Activated naive CD4-positive, alpha-beta T cell treated with anti-CD3 and anti-CD28 coated beads, Interleukin-2, amount 50 U/mL, for 72 hours (primary cell): ENCODE measurements around the gene CDC42EP3. TPM values are rescaled to one million over a fixed set of nuclear protein-coding genes. Genes with fewer than 3 reads are reported as not detected.

Experiments
- ATAC-seq, 2 donors: fragments of 150-1000 bp; cut with Tn5 transposase; 2 replicates each; pipeline ENCODE4 v1.10.0; 2021; ENCODE audit warnings: mild to moderate bottlenecking in 2 of 2, moderate library complexity in 2 of 2
- DNase-seq, 2 donors: peaks; one replicate each; pipeline ENCODE4 v3.0.0; 2021 to 2022; ENCODE audit warnings: low spot score in 2 of 2
- H3K27ac Mint-ChIP-seq, 2 donors: one replicate each; pipeline ENCODE4 v1.8.0; 2022; ENCODE audit warnings: mild to moderate bottlenecking in 2 of 2, mixed read lengths in 2 of 2
- H3K36me3 Mint-ChIP-seq, 2 donors: one replicate each; pipeline ENCODE4 v1.8.0; 2022; ENCODE audit warnings: mixed read lengths in 2 of 2
- H3K9me3 Mint-ChIP-seq, 2 donors: one replicate each; pipeline ENCODE4 v1.8.0; 2022; ENCODE audit warnings: mixed read lengths in 2 of 2
- total RNA-seq, 2 donors: library from RNA; stranded (reverse); gene quantifications; one replicate each; pipeline ENCODE4 v1.2.3, GENCODE V29; 2022

CDC42EP3 gene, protein sequence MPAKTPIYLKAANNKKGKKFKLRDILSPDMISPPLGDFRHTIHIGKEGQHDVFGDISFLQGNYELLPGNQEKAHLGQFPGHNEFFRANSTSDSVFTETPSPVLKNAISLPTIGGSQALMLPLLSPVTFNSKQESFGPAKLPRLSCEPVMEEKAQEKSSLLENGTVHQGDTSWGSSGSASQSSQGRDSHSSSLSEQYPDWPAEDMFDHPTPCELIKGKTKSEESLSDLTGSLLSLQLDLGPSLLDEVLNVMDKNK
- total RNA-seq: 10 to 100 TPM; 11.1 to 12.5 TPM

DNA sequence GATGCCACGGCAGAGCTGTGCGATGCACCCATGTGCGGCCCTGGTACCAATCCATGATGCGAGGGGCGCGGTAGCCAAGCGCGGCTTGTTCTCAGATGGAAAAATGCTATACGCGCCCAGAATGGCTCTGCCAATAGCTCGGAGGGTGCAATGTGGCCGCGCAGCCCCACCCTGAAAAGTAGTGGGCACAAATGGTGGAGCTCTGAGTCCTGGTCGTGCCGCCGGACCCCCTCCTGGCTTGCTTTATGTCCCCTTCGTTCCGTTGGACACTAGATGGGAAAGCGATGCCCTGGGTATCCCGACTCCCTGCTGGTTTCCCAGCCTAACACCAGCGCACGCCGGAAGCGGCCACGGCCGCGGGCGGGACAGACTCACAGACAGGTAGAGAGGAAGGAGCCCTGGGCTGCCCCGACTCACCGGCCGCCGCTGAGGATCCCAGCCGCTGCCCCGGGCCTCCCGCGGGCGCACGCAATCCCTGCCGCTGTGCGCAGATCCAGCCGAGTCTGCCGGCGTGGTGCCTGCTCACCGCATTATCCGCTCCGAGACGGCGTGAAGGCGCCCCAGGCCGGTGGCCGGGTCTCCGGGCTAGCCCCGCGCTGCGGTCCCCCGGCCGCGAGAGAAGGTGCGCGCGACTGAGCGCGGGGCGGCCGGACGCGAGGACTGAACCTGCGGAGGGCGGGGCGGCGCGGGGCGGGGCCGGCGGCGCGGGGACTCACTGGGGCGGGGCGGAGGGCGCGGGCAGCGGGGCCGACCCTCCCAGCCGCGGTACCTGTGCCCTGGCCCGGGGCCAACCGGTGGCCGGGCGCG lies at the start of gene CDC42EP3:
TSS of gene CDC42EP3 (minus strand) at position 634 of the 807 bp plus-strand sequence. CDS start 25,055 bp downstream, outside the sequence.
- Mint-ChIP-seq H3K9me3 (no peaks in the 10 kb centered on the region), H3K36me3 (peaks cover 8 to 19% of the 10 kb centered on the region in 2 donors), H3K27ac (peak within 1 kb of the TSS; percentile 86 to 92)
- ATAC-seq (peak; percentile 78 to 84), DNase-seq (peak; percentile 70 to 79)

DNA sequence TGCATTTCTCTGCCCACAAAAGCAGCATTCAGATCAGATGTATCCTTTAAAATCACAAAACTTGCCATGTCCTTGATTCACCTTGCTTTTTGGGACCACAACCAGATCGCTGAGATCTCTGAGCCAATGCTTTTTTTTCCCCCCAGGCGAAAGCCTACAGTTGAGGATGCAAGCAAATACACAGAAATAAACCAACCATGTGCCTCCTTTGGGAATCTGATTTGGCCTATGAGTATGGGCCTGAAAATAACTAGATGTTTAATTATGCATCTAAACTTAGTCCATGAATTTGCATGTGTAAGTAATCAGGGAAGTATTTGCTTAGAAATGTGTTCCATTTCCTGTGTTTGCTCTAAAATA lies 49.7 kb upstream of the CDC42EP3 start:
- no peak overlapping the region for H3K27ac Mint-ChIP-seq
- ATAC-seq (no peak), DNase-seq (no peak)
- peaks cover 7 to 9% of the 10 kb centered on the region in 2 donors for H3K9me3 Mint-ChIP-seq
- H3K36me3 Mint-ChIP-seq: peaks cover 5 to 10% of the 10 kb centered on the region in 2 donors

- no peak overlapping the region for H3K27ac Mint-ChIP-seq
- H3K9me3 Mint-ChIP-seq: peaks cover 8 to 12% of the 10 kb centered on the region in 2 donors
- no peak for DNase-seq
- peaks cover 5 to 16% of the 10 kb centered on the region in 2 donors for H3K36me3 Mint-ChIP-seq
- ATAC-seq: no peak
These were observed 49.2 kb upstream of the CDC42EP3 start for GRCh38 chr2:37720533-37721200.

GRCh38 chr2:37718515-37719161 lies 47.2 kb upstream of the CDC42EP3 start:
- Mint-ChIP-seq H3K9me3 (peaks cover 13 to 27% of the 10 kb centered on the region in 2 donors), H3K36me3 (peaks cover 5 to 31% of the 10 kb centered on the region in 2 donors), H3K27ac (no peak overlapping the region)
- ATAC-seq: no peak
- no peak for DNase-seq

- DNase-seq: no peak
- Mint-ChIP-seq H3K36me3 (peaks cover 0 to 24% of the 10 kb centered on the region in 2 donors), H3K9me3 (peaks cover 9 to 26% of the 10 kb centered on the region in 2 donors), H3K27ac (no peak overlapping the region)
- peak; percentile 80 to 90 for ATAC-seq
These were observed 41.8 kb upstream of the CDC42EP3 start for GRCh38 chr2:37713258-37713700.

- ATAC-seq (no peak), DNase-seq (no peak)
- Mint-ChIP-seq H3K9me3 (peaks cover 9 to 26% of the 10 kb centered on the region in 2 donors), H3K36me3 (peaks cover 0 to 24% of the 10 kb centered on the region in 2 donors), H3K27ac (no peak overlapping the region)
These were observed 40.4 kb upstream of the CDC42EP3 start for GRCh38 chr2:37711831-37712230.

GRCh38 chr2:37711308-37711731 lies 39.9 kb upstream of the CDC42EP3 start:
- ATAC-seq (peak; percentile 40 to 54), DNase-seq (no peak)
- Mint-ChIP-seq H3K27ac (no peak overlapping the region), H3K36me3 (peaks cover 0 to 22% of the 10 kb centered on the region in 2 donors), H3K9me3 (peaks cover 7 to 24% of the 10 kb centered on the region in 2 donors)

- Mint-ChIP-seq H3K36me3 (peaks cover 0 to 4% of the 10 kb centered on the region in 2 donors), H3K27ac (no peak overlapping the region), H3K9me3 (peaks cover 0 to 10% of the 10 kb centered on the region in 2 donors)
- ATAC-seq (no peak), DNase-seq (no peak)
These were observed 37.7 kb upstream of the CDC42EP3 start for GRCh38 chr2:37709111-37709510.

DNA sequence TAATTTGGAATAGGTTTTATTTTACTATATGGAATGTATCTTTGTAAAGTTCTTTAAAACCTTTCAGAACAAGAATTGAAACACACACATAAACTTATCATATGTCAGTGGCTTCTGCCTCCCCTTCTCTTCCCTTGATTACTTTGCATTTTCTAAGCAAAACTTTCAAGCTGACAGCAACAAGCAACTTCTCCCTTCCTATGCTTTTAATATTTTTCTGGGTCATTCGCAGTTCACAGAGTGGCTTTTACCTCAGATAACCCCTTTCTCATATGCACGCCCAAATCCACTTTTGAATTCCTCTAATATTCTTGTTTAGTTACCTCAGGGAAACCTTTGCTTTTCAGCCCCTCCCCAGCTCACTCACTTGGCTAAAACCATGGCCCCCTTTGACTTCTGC lies 36.7 kb upstream of the CDC42EP3 start:
- Mint-ChIP-seq H3K36me3 (no peaks in the 10 kb centered on the region), H3K9me3 (peaks cover 0 to 10% of the 10 kb centered on the region in 2 donors), H3K27ac (no peak overlapping the region)
- ATAC-seq (no peak), DNase-seq (no peak)

DNA sequence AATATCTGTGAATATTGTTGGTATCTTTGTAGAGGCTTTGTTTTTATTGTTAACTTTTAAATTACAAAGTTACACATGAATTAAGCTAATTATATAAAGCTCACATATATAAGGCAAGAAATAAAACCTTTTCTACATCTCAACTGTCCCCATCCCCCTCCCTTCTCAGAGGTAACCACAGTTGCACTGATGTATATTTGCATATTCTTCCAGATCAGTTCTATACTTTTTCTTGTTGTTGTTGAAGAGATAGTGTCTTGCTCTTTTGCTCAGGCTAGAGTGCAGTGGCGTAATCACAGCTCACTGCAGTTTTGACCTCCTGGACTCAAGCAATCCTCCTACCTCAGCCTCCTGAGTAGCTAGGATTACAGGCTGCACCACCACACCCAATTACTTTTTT lies 36.0 kb upstream of the CDC42EP3 start:
- Mint-ChIP-seq H3K9me3 (peaks cover 0 to 10% of the 10 kb centered on the region in 2 donors), H3K36me3 (no peaks in the 10 kb centered on the region), H3K27ac (no peak overlapping the region)
- no peak for ATAC-seq
- no peak for DNase-seq

DNA sequence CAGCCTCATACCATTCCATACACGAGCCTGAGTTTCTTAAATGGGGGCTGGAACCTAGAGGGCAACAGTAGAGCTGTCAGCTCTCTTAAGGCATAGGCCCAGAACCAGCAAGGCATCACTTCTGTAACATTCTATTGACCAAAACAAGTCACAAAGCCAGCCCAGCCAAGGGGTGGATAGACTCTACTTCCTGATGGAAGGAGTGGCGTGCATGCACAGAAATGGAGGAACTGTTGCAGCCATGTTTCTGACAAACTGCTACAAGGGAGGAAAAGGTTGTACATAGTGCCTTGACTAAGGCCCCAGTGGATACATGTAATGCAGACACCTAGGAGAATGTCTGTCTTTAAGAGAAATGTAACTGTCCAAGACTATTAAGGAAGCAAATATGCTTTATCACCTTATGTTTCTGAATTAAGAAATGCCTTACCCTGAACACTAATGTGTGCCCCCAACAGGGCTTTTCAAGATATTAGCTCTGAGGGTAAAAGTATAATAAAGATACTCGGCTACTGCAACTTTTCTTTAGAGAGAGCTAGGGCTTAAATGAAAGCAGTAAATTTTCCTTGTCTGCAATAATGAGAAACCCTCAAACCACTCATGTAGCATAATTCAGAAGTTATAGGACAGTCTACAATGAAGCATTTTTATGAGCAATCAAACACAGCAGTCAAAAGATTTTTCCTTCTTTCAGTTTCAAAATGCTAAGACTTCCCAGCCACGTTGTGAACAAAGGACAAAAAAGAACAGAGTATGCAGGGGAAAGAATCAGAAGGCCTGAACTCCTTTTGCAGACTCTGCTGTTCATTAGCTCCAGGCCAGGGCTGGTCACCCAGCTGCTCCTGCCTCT lies 35.1 kb upstream of the CDC42EP3 start:
- ATAC-seq (peak in 1 of 2 donors; percentile 62), DNase-seq (no peak)
- H3K9me3 Mint-ChIP-seq: peaks cover 4 to 17% of the 10 kb centered on the region in 2 donors
- no peak overlapping the region for H3K27ac Mint-ChIP-seq
- H3K36me3 Mint-ChIP-seq: peaks cover 0 to 6% of the 10 kb centered on the region in 2 donors

DNA sequence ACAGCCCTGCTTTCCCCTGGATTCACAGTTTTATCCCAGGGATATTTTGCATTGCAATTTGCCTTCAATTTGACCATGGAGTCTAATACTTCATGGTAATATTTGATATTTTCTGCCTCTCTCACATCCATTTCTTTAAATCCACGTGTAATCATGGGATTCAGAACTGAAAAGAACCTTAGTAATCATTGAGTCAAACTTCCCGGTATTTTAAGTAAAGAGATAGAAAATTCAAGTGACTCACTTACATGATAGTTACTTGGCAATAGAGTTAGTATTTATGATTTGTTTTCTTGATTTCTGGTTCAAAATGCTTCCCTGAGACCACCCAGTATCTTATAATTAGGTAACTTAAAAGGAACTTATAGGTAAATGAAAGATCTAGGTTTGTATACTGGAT lies 33.7 kb upstream of the CDC42EP3 start:
- Mint-ChIP-seq H3K36me3 (peaks cover 0 to 8% of the 10 kb centered on the region in 2 donors), H3K9me3 (peaks cover 8 to 13% of the 10 kb centered on the region in 2 donors), H3K27ac (no peak overlapping the region)
- ATAC-seq: no peak
- DNase-seq: no peak

- ATAC-seq (no peak), DNase-seq (no peak)
- Mint-ChIP-seq H3K36me3 (peaks cover 0 to 8% of the 10 kb centered on the region in 2 donors), H3K27ac (no peak overlapping the region), H3K9me3 (peaks cover 12 to 20% of the 10 kb centered on the region in 2 donors)
These were observed 27.6 kb upstream of the CDC42EP3 start for GRCh38 chr2:37698931-37699481.

- ATAC-seq (no peak), DNase-seq (no peak)
- Mint-ChIP-seq H3K36me3 (no peaks in the 10 kb centered on the region), H3K27ac (no peak overlapping the region), H3K9me3 (peaks cover 5 to 11% of the 10 kb centered on the region in 2 donors)
These were observed 23.9 kb upstream of the CDC42EP3 start for GRCh38 chr2:37695336-37695735.

GRCh38 chr2:37692711-37693110 lies 21.3 kb upstream of the CDC42EP3 start:
- DNase-seq: no peak
- no peak for ATAC-seq

More at GRCh38 chr2:37692711-37693110, 21.3 kb upstream of the CDC42EP3 start:
- Mint-ChIP-seq H3K27ac (no peak overlapping the region), H3K9me3 (peaks cover 0 to 7% of the 10 kb centered on the region in 2 donors), H3K36me3 (peaks cover 0 to 7% of the 10 kb centered on the region in 2 donors)
